NCI-H146 (cell line): ENCODE measurements around the gene POC1A.
"Not testable (repeated sequence)": the region's sequence is repeated elsewhere in the genome, so short reads cannot be mapped to it uniquely, and the experiment has no call there.

Source experiments
- DNase-seq: peaks from one replicate; lab custom pipeline; 2025; lab: John Stamatoyannopoulos, UW

Gene POC1A

GRCh38 chr3:52046902-52047239 lies 107.4 kb downstream of the POC1A start:
- no peak for DNase-seq

GRCh38 chr3:52046186-52046901 lies 107.9 kb downstream of the POC1A start:
- DNase-seq: no peak

GRCh38 chr3:52044869-52045619 lies 109.2 kb downstream of the POC1A start:
- no peak for DNase-seq

- DNase-seq: no peak
Measured at GRCh38 chr3:52043750-52044149, 110.5 kb downstream of the POC1A start.

GRCh38 chr3:52043039-52043438 lies 111.2 kb downstream of the POC1A start:
- DNase-seq: not testable (repeated sequence)

- no peak for DNase-seq
Measured at GRCh38 chr3:52041118-52041731, 113.0 kb downstream of the POC1A start.

- no peak for DNase-seq
Measured at GRCh38 chr3:52040600-52040999, 113.6 kb downstream of the POC1A start.

- DNase-seq: no peak
Measured at GRCh38 chr3:52039846-52040245, 114.4 kb downstream of the POC1A start.

- DNase-seq: no peak
Measured at GRCh38 chr3:52039426-52039825, 114.8 kb downstream of the POC1A start.

- DNase-seq: no peak
Measured at GRCh38 chr3:52038227-52038626, 116.0 kb downstream of the POC1A start.

DNA sequence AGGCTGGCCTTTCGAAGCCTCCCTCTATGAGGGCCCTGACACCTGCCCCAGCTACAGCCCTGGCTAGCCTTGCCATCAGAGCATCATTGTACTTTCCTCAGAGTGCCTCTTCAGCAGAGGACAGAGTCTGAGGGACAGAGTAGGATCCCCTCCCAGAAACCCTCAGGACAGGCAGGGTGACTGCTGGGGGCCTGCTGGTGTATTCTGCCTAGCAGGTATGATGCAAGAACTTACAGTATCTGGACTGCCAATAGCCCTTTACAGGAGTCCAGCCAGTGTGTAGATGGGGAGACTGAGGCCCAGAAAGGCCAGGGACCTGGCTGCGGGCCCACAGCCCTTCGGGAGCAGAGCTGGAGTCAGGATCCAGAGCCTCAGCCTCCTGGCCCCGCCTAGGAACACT lies 116.9 kb downstream of the POC1A start:
- no peak for DNase-seq

DNA sequence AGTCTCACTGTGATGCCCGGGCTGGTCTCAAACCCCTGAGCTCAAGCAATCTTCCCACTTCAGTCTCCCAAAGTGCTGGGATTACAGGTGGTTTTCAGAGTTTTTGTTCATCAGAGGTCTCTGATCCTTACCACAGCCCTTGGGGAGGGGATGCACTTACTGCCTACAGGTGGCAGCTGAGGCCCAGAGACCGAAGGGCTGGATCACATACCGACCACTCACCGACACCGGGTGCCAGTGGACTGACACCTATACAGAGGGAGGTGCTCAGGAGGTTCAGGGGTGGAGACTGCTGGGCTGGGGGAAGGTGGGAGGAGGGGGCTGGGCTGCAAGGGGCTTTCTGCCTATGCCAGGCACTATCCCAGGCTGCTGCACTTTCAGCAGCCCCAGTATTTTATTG lies 117.4 kb downstream of the POC1A start:
- DNase-seq: no peak

DNA sequence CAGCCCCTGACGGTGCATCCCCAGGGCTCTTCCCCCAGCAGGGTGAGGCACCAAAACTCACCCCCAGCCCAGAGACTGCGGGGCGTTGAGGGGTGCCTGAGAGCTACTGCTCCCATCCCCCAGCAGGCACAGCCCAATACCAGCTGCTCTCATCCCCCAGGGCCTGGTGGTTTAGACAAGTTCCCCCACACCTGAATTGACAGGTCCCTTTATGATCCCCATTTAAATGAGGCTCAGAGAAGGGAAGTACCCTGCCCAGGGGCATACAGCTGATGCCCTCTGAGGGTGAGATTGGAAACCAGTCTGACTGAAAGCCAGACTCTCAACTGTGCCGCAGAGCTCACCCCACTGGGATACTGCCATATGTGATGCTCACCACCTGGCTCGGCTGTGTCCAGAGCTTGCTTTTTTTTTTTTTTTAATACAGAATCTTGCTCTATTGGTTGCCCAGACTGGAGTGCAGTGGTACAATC lies 118.0 kb downstream of the POC1A start:
- DNase-seq: no peak

DNA sequence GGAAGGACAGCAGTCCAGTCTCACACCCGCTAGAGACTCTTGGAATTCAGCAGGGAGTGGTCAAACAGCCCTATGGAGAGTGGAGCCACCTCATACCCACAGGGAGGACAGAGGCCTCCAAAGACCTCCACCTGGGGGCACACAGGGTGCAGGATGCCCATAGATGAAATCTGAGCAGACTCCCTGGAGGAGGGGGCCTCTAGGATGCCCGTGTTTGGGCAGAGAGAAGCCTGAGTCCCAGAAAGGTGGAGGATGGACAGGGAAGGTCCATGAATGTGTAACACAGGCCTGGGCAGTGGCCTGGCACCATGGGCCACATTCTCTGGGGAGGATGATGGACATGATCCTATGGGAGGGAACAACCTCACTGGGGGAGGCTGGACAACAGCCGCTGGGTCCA lies 119.6 kb downstream of the POC1A start:
- DNase-seq: no peak

- DNase-seq: no peak
Measured at GRCh38 chr3:52034212-52034611, 120.0 kb downstream of the POC1A start.

- DNase-seq: not testable (repeated sequence)
Measured at GRCh38 chr3:52033748-52034147, 120.5 kb downstream of the POC1A start.

- DNase-seq: no peak
Measured at GRCh38 chr3:52032702-52033408, 121.4 kb downstream of the POC1A start.

- no peak for DNase-seq
Measured at GRCh38 chr3:52031896-52032295, 122.3 kb downstream of the POC1A start.

GRCh38 chr3:52030714-52031310 lies 123.4 kb downstream of the POC1A start:
- no peak for DNase-seq

- no peak for DNase-seq
Measured at GRCh38 chr3:52029535-52029934, 124.7 kb downstream of the POC1A start.

DNA sequence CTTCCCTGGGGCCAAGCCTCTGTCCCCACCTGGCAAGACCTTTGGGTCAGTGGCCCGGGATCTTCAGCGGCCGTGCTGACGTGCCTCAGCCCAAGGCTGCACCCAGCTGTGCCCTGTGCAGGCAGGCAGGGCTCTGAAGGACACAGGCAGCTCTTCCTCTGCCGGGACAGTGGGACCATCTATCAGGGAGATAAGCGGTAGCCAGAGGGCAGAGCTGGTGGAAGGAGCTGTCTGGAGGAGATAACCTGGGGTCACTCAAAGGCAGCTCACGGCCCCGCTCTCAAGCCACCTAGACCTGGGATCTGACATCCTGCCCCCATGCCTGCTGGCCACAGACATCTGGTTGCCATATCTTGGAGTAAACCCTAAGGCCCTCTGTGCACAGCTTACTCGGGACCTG lies 125.2 kb downstream of the POC1A start:
- no peak for DNase-seq

GRCh38 chr3:52028572-52028971 lies 125.7 kb downstream of the POC1A start:
- no peak for DNase-seq
